ENCODE measurements around the gene HBG2. TPM values are rescaled to one million over a fixed set of nuclear protein-coding genes. Genes with fewer than 3 reads are reported as not detected.

HBG2 gene
- total RNA-seq, result not detected in 2 replicates

GRCh38 chr11:5254646-5255413, at the start of gene HBG2:
HBG2 (minus strand) TSS chr11:5254781; CDS start chr11:5254728, 53 bp downstream.

GRCh38 chr11:5301846-5302245, 47.3 kb upstream of the HBG2 start, which contains the start of gene OR51B4:
OR51B4 (minus strand) TSS chr11:5301946; CDS start chr11:5301946, 0 bp downstream.

GRCh38 chr11:5269715-5270147, 15.2 kb upstream of the HBG2 start, which contains the start of gene HBE1:
HBE1 (minus strand) TSS chr11:5269945; CDS start chr11:5269890, 55 bp downstream.

GRCh38 chr11:5249807-5250396, 4.7 kb downstream of the HBG2 start, which contains the start of gene HBG1:
HBG1 (minus strand) TSS chr11:5249857; CDS start chr11:5249804, 53 bp downstream.

GRCh38 chr11:5234381-5234834, 20.2 kb downstream of the HBG2 start, which contains the start of gene HBD:
HBD (minus strand) TSS chr11:5234483; CDS start chr11:5234433, 50 bp downstream.

GRCh38 chr11:5226732-5227310, 27.8 kb downstream of the HBG2 start, which contains the start of gene HBB:
HBB (minus strand) TSS chr11:5227071; CDS start chr11:5227021, 50 bp downstream.

Other genes starting within 250 kb of the HBG2 start
- gene OR52J3, start 208.3 kb downstream of the HBG2 start, total RNA-seq, result not detected in 2 replicates
- not detected in 2 replicates for gene OR52E2, start 195.2 kb downstream of the HBG2 start, total RNA-seq
- gene OR52E1, start 185.2 kb downstream of the HBG2 start, total RNA-seq, result not detected in 2 replicates
- gene OR52A5, start 116.4 kb downstream of the HBG2 start, total RNA-seq, result not detected in 2 replicates
- gene OR52A1, start 100.0 kb downstream of the HBG2 start, total RNA-seq, result not detected in 2 replicates
- not detected in 2 replicates for gene OR51V1, start 54.1 kb downstream of the HBG2 start, total RNA-seq
- not detected in 2 replicates for gene HBB, start 27.7 kb downstream of the HBG2 start, total RNA-seq
- 0.25 and 0.77 TPM in 2 replicates for gene HBD, start 20.3 kb downstream of the HBG2 start, total RNA-seq
- gene HBG1, start 4.9 kb downstream of the HBG2 start, total RNA-seq, result not detected in 2 replicates
- not detected in 2 replicates for gene HBE1, start 15.2 kb upstream of the HBG2 start, total RNA-seq
- gene OR51B4, start 47.2 kb upstream of the HBG2 start, total RNA-seq, result 0.11 TPM in 1 of 2 replicates, not detected in the other
- gene OR51B2, start 69.5 kb upstream of the HBG2 start, total RNA-seq, result 0.12 TPM in 1 of 2 replicates, not detected in the other
- gene OR51B5, start 88.7 kb upstream of the HBG2 start, total RNA-seq, result 0.12 TPM in 1 of 2 replicates, not detected in the other
- not detected in 2 replicates for gene OR51B6, start 96.7 kb upstream of the HBG2 start, total RNA-seq
- gene OR51M1, start 129.0 kb upstream of the HBG2 start, total RNA-seq, result 0.11 TPM in 1 of 2 replicates, not detected in the other
- not detected in 2 replicates for gene OR51Q1, start 167.3 kb upstream of the HBG2 start, total RNA-seq
- 0.11 TPM in 1 of 2 replicates, not detected in the other for gene OR51I1, start 186.7 kb upstream of the HBG2 start, total RNA-seq
- not detected in 2 replicates for gene OR51I2, start 194.5 kb upstream of the HBG2 start, total RNA-seq
- gene OR52D1, start 233.9 kb upstream of the HBG2 start, total RNA-seq, result not detected in 2 replicates